ENCODE data around the gene SUPT7L.

The SUPT7L gene

DNA sequence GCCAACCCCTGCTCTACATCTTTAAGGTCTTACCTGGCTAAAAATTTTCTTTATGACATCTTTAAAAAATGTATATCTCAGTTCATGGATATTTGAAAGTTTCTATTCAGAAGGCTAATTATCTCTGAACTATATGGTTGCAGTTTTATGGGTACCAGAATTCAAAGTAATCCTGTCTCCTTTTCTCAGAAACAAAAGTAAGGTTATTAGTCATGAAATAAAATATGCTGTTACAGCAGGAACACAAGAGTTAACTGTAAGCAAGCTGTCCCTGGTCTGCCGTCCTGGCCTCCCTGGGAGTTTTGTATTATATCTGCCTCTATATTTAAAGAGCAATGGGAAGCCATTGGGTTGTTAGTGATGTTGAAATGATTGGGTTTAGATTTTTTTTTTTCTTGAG, 34.2 kb upstream of the SUPT7L start (continued):
- TF ChIP-seq SCRT1 (tag by site-specific recombination; IDR thresholded peaks at IDR 0.05; ENCODE audit: borderline replicate concordance): no peak

DNA sequence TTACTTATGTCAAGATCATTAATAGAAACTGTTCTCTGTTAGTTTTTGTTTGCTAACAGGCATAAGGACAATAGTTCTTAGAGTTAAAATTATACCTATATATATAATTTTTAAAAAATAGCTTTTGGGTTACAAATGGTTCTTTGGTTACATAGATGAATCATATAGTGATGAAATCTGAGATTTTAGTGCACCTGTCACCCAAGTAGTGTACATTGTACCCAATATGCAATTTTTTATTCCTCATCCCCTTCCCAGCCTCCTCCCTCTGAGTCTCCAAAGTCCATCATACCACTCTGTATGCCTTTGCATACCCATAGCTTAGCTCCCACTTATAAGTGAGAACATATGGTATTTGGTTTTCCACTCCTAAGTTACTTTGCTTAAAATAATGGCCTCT, 26.6 kb upstream of the SUPT7L start:
- ChIA-PET CTCF (interaction anchor here (0.6 to 3.9 kb wide), 4 partner anchors 9 to 1118 kb away, joined by 3 to 17 read pairs (median 4); no protein-coding TSS in a partner anchor), POLR2A (no interaction called here)
- no peak overlapping the region for H3K4me3 ChIP-seq (ENCODE audit: low read depth, low read length)
- no peak overlapping the region for H3K27ac ChIP-seq (ENCODE audit: extremely low read depth, low read depth, low read length)
- H3K9me3 ChIP-seq (ENCODE audit: control insufficient read depth, insufficient read depth, low read depth, low read length): no peaks in the 10 kb centered on the region
- no peaks in the 10 kb centered on the region for H3K4me1 ChIP-seq (ENCODE audit: control insufficient read depth, insufficient read depth, low read length)
- TF ChIP-seq ZNF433 (tag by site-specific recombination; IDR thresholded peaks at IDR 0.05; ENCODE audit: low read depth) (no peak), ZNF223 (tag by site-specific recombination; IDR thresholded peaks at IDR 0.05) (no peak), ZNF623 (tag by site-specific recombination; IDR thresholded peaks at IDR 0.05) (no peak), ZNF184 (tag by site-specific recombination; IDR thresholded peaks at IDR 0.05) (no peak), ZNF174 (tag by site-specific recombination; IDR thresholded peaks at IDR 0.05) (no peak), ZNF596 (tag by site-specific recombination; IDR thresholded peaks at IDR 0.05) (no peak), ZBTB1 (tag by site-specific recombination; IDR thresholded peaks at IDR 0.05) (no peak), ZNF133 (tag by site-specific recombination; IDR thresholded peaks at IDR 0.05) (no peak), TCF7L2 (IDR thresholded peaks at IDR 0.05; ENCODE audit: borderline replicate concordance, low read depth, low read length) (no peak)
- TF ChIP-seq, protein P1, sequence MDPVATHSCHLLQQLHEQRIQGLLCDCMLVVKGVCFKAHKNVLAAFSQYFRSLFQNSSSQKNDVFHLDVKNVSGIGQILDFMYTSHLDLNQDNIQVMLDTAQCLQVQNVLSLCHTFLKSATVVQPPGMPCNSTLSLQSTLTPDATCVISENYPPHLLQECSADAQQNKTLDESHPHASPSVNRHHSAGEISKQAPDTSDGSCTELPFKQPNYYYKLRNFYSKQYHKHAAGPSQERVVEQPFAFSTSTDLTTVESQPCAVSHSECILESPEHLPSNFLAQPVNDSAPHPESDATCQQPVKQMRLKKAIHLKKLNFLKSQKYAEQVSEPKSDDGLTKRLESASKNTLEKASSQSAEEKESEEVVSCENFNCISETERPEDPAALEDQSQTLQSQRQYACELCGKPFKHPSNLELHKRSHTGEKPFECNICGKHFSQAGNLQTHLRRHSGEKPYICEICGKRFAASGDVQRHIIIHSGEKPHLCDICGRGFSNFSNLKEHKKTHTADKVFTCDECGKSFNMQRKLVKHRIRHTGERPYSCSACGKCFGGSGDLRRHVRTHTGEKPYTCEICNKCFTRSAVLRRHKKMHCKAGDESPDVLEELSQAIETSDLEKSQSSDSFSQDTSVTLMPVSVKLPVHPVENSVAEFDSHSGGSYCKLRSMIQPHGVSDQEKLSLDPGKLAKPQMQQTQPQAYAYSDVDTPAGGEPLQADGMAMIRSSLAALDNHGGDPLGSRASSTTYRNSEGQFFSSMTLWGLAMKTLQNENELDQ (tag by site-specific recombination; IDR thresholded peaks at IDR 0.05; ENCODE audit: low read depth): no peak
- TF ChIP-seq, protein P2, sequence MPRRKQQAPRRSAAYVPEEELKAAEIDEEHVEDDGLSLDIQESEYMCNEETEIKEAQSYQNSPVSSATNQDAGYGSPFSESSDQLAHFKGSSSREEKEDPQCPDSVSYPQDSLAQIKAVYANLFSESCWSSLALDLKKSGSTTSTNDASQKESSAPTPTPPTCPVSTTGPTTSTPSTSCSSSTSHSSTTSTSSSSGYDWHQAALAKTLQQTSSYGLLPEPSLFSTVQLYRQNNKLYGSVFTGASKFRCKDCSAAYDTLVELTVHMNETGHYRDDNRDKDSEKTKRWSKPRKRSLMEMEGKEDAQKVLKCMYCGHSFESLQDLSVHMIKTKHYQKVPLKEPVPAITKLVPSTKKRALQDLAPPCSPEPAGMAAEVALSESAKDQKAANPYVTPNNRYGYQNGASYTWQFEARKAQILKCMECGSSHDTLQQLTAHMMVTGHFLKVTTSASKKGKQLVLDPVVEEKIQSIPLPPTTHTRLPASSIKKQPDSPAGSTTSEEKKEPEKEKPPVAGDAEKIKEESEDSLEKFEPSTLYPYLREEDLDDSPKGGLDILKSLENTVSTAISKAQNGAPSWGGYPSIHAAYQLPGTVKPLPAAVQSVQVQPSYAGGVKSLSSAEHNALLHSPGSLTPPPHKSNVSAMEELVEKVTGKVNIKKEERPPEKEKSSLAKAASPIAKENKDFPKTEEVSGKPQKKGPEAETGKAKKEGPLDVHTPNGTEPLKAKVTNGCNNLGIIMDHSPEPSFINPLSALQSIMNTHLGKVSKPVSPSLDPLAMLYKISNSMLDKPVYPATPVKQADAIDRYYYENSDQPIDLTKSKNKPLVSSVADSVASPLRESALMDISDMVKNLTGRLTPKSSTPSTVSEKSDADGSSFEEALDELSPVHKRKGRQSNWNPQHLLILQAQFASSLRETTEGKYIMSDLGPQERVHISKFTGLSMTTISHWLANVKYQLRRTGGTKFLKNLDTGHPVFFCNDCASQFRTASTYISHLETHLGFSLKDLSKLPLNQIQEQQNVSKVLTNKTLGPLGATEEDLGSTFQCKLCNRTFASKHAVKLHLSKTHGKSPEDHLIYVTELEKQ (tag by site-specific recombination; IDR thresholded peaks at IDR 0.05; ENCODE audit: borderline replicate concordance): no peak
- peaks cover 40 to 45% of the 10 kb centered on the region in 2 experiments for H3K36me3 ChIP-seq (ENCODE audit: control insufficient read depth in 2 of 2, insufficient read depth in 1 of 2, low read length in 2 of 2)

DNA sequence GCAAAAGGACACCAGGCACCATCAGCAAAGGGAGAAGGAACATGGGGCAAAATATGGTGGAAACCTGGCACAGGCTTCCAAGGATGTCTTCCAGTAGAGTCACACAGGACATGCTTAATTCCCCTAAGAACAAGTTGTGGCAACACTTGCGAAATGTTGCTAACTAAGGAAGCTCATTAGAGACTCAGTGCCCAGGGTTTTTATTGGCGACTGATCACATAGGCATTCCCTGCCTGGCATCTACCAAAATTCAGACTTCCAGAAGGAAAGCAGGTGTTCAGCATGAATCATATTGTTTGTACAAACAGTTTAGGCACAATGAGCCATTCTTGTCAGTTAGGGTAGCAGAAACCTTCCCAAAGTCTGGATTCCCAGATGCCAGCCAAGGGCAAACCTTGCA, 26.0 kb upstream of the SUPT7L start:
- POLR2A ChIA-PET: no interaction called here
- Histone ChIP-seq H3K4me3 (ENCODE audit: low read depth, low read length) (no peak overlapping the region), H3K36me3 (ENCODE audit: control insufficient read depth in 2 of 2, insufficient read depth in 1 of 2, low read length in 2 of 2) (peaks cover 42 to 51% of the 10 kb centered on the region in 2 experiments), H3K9me3 (ENCODE audit: control insufficient read depth, insufficient read depth, low read depth, low read length) (no peaks in the 10 kb centered on the region), H3K4me1 (ENCODE audit: control insufficient read depth, insufficient read depth, low read length) (no peaks in the 10 kb centered on the region), H3K27ac (ENCODE audit: extremely low read depth, low read depth, low read length) (no peak overlapping the region)
- TF ChIP-seq, protein P3, sequence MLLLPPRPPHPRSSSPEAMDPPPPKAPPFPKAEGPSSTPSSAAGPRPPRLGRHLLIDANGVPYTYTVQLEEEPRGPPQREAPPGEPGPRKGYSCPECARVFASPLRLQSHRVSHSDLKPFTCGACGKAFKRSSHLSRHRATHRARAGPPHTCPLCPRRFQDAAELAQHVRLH (tag by site-specific recombination; IDR thresholded peaks at IDR 0.05): no peak
- CTCF ChIA-PET: interaction anchor here (0.6 to 3.9 kb wide), 3 partner anchors 8 to 1117 kb away, joined by 3 to 17 read pairs (median 4); no protein-coding TSS in a partner anchor

DNA sequence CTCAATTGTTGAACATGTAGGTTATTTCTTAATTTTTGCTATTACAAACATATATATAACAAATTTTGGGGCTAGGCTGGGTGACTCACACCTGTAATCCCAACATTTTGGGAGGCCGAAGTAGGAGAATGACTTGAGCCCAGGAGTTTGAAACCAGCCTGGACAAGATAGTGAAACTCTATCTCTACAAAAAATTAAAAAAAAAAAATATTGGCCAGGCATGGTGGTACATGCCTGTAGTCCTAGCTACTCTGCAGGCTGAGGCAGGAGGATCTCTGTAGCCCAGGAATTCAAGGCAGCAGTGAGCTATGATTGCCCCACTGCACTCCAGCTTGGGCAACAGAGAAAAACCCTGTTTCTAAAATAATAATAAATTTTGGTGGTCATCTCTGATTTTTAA, 23.8 kb upstream of the SUPT7L start:
- H3K36me3 ChIP-seq (ENCODE audit: control insufficient read depth in 2 of 2, insufficient read depth in 1 of 2, low read length in 2 of 2): peaks cover 57 to 67% of the 10 kb centered on the region in 2 experiments
- H3K4me1 ChIP-seq (ENCODE audit: control insufficient read depth, insufficient read depth, low read length): no peaks in the 10 kb centered on the region
- H3K27ac ChIP-seq (ENCODE audit: extremely low read depth, low read depth, low read length): no peak overlapping the region
- H3K4me3 ChIP-seq (ENCODE audit: low read depth, low read length): no peak overlapping the region
- POLR2A ChIA-PET: no interaction called here
- no peaks in the 10 kb centered on the region for H3K9me3 ChIP-seq (ENCODE audit: control insufficient read depth, insufficient read depth, low read depth, low read length)
- CTCF ChIA-PET: interaction anchor here (0.6 to 3.9 kb wide), 3 partner anchors 15 to 200 kb away, joined by 4 to 17 read pairs (median 4); no protein-coding TSS in a partner anchor
- TF ChIP-seq ZNF560 (tag by site-specific recombination; IDR thresholded peaks at IDR 0.05; ENCODE audit: borderline replicate concordance) (no peak), ZNF792 (tag by site-specific recombination; IDR thresholded peaks at IDR 0.05) (no peak), SP7 (tag by site-specific recombination; IDR thresholded peaks at IDR 0.05) (no peak), ZNF248 (tag by site-specific recombination; IDR thresholded peaks at IDR 0.05) (no peak), ZNF223 (tag by site-specific recombination; IDR thresholded peaks at IDR 0.05) (no peak), ZNF768 (tag by site-specific recombination; IDR thresholded peaks at IDR 0.05) (no peak), ZNF629 (tag by site-specific recombination; IDR thresholded peaks at IDR 0.05) (no peak), ZNF658 (tag by site-specific recombination; IDR thresholded peaks at IDR 0.05) (no peak)
- TF ChIP-seq, protein P4, sequence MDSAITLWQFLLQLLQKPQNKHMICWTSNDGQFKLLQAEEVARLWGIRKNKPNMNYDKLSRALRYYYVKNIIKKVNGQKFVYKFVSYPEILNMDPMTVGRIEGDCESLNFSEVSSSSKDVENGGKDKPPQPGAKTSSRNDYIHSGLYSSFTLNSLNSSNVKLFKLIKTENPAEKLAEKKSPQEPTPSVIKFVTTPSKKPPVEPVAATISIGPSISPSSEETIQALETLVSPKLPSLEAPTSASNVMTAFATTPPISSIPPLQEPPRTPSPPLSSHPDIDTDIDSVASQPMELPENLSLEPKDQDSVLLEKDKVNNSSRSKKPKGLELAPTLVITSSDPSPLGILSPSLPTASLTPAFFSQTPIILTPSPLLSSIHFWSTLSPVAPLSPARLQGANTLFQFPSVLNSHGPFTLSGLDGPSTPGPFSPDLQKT (IDR thresholded peaks at IDR 0.05; ENCODE audit: borderline replicate concordance, low read depth, low read length): no peak
- TF ChIP-seq, protein P5, sequence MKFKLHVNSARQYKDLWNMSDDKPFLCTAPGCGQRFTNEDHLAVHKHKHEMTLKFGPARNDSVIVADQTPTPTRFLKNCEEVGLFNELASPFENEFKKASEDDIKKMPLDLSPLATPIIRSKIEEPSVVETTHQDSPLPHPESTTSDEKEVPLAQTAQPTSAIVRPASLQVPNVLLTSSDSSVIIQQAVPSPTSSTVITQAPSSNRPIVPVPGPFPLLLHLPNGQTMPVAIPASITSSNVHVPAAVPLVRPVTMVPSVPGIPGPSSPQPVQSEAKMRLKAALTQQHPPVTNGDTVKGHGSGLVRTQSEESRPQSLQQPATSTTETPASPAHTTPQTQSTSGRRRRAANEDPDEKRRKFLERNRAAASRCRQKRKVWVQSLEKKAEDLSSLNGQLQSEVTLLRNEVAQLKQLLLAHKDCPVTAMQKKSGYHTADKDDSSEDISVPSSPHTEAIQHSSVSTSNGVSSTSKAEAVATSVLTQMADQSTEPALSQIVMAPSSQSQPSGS (tag by site-specific recombination; IDR thresholded peaks at IDR 0.05; ENCODE audit: low read depth): no peak

Measured in HEK293 (cell line).